ENCODE results near the gene HADHA.
"Not testable (repeated sequence)": the region's sequence is repeated elsewhere in the genome, so short reads cannot be mapped to it uniquely, and the experiment has no call there.

HADHA gene

DNA sequence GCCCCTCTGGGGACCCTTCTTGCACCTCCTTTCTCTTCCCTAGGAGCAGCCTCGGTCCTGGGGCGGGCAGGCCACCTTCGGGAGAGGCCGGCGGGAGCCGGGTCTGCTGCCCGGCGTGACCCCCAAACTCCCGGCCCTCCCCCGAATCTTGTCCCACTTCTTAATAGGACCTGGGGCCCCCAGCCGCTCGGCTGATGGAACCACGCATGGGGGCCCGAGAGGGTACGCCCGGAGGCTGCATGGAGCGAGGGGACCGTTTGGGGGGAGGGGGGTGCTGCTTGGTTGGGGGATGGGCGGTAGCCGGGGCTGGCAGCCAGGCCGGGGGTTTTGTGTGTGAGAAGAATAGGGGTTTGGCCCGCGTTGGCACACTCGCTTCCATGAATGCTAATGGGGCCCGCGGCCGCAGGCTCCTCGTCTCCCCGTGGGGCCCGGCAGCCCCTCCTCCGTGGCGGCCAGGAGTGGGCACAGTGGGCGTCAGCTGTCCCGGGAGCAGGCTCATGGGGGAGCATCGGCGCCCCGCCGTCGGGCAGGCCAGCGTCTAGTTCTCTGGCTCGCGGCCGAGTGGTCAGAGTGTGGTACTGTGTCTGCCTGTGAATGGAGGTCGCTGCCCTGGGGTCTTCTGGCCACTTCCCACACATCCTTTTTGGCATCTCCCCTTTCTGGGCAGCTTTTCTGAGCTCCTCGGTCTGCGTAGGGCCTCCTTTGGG is 70.5 kb downstream of the HADHA start:
- DNase-seq, result no peak

DNA sequence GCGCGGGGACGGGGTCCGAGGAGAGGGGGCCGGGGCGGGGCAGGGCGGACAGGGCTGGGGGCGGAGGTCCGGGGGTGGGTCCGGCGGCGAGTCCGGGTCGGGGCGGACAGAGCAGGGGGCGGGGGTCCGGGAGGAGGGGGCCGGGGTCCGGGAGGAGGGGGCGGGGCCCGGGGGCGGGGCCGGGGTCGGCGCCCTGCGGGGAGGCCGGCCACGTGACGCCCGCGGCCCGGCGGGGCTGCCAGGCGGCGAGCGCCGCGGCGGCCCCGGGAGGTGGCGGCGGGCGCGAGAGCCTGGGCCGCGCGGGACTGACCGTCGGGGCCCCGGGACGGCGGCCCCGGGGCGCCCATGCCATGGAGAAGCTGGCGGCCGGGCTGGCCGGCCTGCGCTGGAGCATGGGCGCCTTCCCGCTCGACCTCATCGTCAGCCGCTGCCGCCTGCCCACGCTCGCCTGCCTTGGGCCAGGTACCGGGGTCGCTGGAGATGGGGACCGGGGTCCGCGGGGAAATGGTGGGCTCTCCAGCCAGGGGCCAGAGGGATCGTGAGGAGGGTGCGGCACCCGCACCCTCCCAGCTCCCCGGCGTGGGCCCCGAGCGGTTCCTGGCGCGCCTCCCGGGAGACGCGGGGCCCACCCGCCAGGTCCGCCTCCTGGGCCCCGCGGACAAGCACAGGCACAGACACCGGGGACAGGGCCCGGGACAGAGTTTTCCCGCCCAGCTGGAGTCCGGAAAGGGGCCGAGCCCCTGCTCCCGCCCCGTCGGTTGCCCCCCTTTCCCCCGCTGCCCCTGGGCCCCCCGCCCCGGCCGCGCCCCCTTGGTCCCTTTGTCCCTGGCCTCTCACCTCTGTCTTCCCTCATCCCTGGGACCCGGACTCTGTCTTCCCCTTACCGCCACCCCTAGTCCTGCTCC is 71.3 kb downstream of the HADHA start, which contains the start of gene GAREM2:
TSS of gene GAREM2 (plus strand) at position 218 of the 905 bp plus-strand sequence. CDS start at position 351, 133 bp downstream.
- DNase-seq, result no peak

DNA sequence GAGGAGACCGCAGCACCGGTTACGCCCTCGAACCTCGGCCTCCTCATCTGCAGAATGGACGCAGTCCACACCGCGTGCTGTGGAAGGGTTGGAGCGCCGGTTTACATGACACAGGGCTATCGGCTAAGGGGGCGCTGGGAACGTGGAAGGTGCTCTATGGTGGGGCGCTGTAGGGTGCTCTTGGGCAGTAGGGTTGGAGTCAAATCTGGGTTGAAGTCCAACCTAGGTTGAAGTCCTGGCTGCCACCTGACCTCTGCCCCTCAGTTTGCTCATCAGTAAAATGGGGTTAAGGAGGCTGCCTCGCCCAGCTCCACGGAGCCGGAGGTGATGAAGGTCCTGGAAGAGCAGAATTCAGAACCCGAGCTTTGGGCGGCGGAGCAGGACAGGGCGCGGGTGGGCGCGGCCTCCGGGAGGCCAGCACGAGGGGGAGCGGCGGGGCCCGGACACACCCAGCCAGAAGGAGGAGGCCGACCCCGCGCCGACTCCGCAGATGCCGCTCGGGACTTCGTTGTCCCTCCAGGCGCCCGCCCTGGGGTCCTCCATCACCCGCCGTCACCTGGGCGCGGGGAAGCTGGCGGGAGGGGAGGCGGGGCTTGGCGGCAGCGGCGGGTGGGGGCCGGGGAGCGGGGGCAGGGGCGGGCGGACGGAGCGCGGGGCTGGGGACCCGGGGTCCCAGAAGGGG is 72.1 kb downstream of the HADHA start:
- no peak for DNase-seq

DNA sequence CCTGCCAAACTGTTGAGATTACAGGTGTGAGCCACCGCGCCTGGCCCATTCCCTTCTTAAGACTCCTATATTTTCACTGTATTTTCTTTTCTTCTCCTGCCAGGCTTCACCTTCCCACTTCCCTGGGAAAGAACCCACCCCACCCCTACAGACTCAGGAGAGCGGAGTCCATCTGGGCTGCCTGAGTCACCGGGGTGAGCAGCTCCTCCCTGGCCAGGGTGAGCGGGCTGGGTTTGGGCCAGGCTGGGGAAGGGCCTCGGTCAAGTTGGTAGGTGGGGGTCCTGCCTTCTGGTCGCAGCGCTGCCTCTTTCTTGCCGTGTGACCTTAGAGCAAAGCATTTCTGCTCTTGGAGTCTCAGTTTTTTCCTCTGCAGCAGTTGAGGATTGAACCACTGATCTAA is 73.6 kb downstream of the HADHA start:
- no peak for DNase-seq

DNA sequence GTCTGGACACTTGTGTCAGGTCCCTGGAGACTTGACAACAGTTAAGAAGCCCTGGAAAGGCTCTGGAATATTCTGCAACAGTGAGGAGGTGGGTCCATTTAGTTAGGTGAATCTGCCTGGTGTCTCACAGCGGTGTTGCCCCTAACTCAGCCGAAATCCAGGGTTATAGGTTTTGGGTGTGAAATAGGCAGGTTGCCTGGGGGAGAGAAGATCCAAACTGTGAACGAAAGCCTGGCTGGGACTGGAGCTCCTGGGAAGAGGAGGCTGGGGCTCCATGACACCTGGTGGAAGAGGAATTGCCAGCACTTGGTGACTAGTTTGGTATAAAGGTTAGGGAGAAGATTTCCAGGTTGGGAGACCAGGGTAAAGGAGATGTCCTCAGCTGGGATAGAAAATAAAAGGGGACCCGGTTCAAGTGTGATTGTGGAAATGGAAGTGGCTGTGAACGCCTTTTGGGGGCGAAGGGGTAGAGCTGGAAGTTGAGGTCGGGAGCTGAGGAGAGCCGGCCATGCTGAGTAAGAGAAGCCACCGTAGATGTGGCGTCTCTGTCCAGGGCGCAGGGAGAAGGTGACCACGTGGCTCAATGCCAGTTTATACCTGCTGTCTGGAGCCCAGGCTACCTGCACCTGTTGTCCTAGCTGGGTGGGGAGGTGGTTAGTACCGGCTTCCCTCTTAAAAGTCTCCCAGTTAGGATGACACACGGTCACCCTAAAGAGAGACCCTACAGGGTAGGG is 74.6 kb downstream of the HADHA start:
- DNase-seq, result no peak

DNA sequence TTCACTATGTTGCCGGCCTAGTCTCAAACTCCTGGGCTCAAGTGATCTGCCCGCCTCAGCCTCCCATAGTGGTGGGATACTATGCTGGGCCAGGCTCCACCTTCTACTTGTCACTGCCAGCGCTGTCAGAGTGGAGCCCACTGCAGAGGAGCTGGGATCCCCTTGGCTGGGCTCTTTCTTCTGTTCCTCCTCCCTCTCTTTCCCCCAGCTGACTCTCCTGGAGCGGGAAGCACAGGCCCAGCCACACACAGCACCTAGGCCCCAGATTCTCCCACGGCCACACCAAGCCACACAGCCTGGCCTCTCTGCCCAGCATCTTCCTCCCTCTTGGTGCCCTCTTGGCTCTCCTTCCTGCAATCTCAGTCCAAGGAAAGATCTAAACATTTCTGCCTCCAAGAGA is 75.2 kb downstream of the HADHA start:
- no peak for DNase-seq

DNA sequence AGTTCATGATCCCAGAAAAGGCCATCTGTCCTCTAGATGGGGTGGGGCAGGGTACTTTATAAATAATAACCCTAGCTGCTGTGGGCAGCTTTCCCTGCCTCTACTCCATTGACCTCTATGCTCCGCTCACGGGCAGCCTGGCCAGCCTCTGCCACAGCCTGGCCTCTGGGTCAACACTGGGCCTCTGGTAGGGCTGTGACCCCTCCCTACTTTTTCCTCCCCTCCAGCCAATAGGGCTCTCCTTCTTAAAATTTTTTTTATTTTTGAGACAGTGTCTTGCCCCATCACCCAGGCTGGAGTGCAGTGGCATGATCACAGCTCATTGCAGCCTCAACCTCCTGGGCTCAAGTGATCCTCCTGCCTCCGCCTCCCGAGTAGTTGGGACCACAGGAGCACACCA is 75.6 kb downstream of the HADHA start:
- no peak for DNase-seq

DNA sequence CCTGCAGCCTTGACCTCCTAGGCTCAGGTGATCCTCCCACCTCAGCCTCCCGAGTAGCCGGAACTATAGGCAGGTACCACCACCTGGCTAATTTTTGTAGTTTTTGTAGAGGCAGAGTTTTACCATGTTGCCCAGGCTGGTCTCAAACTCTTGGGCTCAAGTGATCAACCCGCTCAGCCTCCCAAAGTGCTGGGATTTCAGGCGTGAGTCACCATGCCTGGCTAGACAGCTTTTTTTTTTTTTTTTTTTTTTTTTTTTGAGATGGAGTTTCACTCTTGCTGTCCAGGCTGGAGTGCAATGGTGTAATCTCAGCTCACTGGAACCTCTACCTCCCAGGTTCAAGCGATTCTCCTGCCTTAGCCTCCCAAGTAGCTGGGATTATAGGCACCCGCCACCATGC is 77.9 kb downstream of the HADHA start:
- DNase-seq, result not testable (repeated sequence)

DNA sequence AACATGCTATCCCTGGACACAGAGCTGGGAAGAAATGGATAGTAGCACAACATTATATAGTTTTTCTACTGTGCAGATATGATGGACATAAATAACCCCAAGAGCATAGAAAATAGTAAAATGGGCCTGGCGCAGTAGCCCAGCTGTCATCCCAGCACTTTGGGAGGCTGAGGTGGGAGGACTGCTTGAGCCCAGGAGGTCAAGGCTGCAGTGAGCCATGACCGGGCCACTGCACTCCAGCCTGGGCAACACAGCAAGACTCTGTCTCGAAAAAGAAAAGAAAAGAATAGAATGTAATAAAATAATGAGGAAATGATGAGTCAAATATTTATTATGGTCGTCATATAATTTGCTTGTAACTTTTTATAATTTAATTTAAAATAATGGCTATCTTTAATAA is 79.0 kb downstream of the HADHA start:
- DNase-seq, result no peak

DNA sequence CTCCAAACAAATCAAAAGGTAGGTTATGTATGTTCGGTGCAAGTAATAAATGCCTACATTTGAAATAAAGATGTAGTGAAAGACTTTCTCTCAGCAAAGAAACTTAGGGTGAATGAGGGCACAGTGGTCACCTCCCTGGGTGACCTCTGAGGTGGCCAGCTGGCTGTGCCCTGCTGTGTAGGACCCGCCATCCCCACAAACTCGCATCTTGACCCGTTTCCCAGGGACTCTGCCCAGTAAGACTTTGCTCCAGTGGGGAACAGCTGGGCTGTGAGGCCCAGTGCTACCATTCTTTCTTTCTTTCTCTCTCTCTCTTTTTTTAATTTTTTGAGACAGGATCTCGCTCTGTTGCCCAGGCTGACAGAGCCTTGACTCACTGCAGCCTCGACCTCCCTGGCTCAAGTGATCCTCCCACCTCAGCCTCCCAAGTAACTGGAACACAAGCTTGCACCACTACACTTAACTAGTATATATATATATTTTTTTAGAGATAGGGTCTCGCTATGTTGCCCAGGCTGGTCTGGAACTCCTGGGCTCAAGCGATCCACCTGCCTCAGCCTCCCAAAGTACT is 79.7 kb downstream of the HADHA start:
- no peak for DNase-seq

DNA sequence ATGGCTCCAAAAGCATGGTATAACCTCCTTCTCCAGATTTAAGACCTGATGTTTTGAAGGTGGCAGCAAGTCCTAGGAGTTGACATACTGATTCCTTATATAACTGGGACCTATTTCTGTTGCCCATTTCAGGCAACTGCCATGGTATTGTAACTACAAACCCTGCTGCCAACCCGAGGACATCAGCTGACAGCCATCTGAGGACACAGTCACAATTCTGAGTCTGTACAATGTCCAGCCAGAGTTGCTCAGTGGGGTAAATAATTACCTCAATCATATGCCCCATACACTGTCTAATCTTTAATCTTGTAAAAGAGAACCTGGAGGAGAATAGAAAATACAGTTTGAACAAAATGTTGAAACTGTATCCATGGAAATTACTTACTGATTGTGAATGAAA is 80.2 kb downstream of the HADHA start:
- DNase-seq, result no peak

DNA sequence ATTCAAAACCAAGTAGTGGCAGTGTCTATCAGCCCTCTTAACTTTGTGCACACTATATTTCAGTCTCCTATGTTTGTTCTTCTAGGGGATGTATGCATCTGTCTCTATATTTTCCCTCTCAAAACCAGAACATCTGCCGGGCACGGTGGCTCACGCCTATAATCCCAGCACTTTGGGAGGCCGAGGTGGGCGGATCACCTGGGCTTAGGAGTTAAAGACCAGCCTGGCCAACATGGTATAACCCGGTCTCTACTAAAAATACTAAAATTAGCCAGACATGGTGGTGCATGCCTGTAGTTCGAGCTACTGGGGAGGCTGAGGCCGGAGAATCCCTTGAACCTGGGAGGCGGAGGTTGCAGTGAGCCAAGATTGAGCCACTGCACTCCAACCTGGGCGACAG is 81.5 kb downstream of the HADHA start:
- no peak for DNase-seq

DNA sequence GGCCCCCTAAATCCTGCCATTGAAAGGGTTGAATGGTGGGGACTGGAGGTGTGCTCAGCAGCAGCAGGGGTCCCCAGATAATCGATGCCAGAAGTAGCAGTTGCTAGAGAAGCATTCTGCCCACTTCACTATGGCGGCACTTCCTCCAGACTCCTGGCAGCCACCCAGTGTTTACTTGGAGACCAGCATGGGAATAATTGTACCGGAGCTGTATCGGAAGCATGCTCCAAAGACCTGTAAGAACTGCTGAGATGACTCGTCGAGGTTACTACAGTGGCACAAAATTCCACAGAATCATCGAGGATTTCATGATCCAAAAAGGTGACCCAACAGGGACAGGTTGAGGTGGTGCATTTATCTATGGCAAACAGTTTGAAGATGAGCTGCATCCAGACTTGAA is 82.5 kb downstream of the HADHA start:
- no peak for DNase-seq

DNA sequence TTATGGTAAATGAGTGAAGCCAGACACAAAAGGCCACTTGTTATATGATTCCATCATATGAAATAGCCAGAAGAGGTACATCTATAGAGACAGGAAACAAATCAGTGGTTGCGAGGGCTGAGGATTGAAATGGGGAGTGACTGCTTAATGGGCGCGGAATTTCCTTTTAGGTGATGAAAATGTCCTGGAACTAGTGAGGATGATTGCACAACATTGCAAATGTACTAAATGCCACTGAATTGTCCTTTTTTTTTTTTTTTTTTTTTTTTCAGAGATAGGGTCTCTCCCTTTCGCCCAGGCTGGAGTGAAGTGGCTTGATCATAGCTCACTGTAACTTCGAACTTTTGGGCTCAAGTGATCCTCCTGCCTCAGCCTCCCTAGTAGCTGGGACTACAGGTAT is 86.9 kb downstream of the HADHA start:
- DNase-seq, result no peak

DNA sequence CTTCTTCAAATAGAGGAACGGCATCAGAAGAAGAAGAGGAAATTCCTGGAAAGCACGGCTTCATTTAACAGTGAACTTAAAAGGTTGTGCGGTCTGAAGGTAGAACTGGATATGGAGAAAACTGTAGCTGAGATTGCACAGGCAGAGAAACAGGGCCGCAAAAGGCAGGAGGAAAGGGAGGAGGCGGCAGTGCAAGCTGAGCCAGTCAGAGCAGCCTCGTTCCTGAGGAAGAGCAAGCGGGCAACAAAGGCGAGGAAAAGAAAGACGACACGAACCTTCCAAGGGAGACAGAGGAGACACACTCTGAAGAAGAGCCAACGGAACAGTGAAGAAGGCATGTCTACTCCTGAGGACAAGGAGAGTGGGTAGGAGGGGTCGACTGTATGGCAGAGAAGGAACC is 94.2 kb downstream of the HADHA start:
- no peak for DNase-seq

DNA sequence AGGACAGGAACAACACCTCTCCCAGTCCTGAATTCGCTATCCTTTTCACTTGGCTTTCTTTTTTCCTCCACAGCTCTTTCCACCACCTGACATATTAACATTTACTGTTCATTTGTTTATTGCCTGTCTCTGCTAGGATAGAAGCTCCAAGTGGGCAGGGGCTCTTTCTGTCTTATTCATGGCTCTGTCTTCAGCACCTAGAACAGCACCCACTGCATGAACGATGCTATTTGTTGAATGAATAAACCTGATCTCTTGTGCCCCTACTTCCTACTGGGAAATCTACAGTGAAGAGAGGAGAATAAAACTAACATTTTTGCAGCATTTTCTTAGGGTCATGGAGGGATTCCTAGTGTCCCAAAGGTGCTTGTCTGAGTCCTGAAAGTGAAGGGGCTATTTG is 95.9 kb downstream of the HADHA start:
- no peak for DNase-seq

DNA sequence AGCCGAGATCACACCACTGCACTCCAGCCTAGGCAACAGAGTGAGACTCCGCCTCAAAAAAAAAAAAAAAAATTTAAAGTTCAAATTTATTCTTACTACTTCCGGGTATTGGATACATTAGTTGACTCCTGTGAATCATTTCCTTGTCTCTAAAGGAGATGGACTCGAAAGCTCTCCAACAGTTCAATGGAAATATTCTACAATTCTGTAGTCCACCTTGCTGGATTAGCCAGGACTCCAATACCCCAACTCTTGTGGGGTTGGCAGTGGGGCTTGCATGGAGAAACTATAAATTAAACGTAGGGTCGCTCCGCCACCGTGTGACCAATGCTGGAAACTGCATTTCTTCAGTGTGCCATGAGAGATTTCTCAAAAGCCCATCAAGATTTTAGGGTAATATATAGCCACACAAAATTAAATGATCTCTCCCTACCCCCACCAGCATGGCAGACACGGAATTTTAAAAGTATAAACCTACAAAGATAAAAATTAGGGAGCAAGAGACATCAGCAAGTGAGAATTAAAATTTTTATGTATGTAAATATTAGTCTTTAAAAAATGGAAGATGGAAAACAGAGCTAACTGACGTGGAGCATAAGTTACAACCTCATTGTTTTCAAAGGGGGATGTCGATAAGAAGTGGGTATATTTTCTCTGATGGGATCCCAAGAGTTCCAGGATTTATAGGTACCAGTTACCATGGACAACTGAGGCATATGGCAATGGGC is 99.3 kb downstream of the HADHA start:
- peak; percentile 54 to 64 for DNase-seq

DNA sequence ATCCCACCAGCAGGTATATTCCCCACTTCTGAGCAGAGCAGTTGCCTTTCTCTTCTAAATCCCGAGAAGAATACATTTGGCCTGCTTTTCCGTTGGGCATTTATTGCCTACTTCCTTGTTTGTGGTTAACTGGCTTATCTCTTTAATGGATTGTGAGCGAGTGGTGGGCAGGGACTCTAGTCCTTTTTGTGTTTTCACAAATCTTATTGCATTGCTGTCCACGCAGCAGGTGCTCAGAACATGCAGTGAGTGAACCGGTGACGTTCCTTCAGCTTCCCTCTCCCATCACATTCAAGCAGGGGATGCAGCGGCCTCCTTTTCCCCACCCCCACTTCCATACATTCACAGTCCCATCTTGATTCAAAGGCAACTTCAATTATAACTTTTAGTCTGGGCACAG is 100.4 kb downstream of the HADHA start:
- no peak for DNase-seq

DNA sequence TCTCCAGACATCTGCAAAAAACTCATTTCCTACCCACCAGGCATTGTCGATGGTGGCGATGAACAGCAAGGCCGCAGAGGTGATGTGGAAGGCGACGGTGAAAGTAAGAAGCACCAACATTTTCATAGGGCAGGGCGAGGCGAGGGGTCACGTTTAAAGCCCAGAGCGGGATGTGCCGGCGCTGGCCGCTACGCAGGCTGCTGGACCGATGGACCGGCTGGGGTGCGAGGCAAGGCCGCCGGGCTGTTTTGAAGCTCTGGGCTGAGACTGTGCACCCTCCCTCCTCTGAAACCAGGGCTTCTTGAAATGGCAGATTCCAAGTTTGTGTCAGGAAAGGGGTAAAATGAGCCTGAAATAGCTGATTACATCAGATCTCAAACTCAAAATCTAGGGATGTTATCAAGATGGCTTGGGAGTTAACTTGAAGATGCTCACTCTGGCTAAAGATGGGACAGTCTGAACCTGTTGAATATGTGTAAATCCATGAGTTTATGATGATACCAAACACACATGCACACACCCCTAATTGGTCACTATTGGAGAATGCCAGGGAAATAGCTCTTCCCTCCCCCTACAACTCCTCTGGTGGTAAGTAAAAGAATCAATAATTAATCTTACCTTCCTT is 103.2 kb downstream of the HADHA start:
- DNase-seq, result no peak

All from CD4-positive, alpha-beta T cell treated with Interleukin-1 beta for 1 hour (primary cell).